Measurements from ENCODE around the gene SUPT3H.
"Not testable (repeated sequence)": the region's sequence is repeated elsewhere in the genome, so short reads cannot be mapped to it uniquely, and the experiment has no call there.

Gene SUPT3H

GRCh38 chr6:44892579-44892978 is 485.2 kb downstream of the SUPT3H start:
- no peak for DNase-seq (ENCODE audit: low spot score)

- DNase-seq (ENCODE audit: low spot score): not testable (repeated sequence)
Observed at GRCh38 chr6:44879071-44879470, 498.7 kb downstream of the SUPT3H start.

GRCh38 chr6:44876638-44877037 is 501.1 kb downstream of the SUPT3H start:
- not testable (repeated sequence) for DNase-seq (ENCODE audit: low spot score)

- DNase-seq (ENCODE audit: low spot score): no peak
Observed at GRCh38 chr6:44869321-44869897, 508.3 kb downstream of the SUPT3H start.

GRCh38 chr6:44868910-44869309 is 508.8 kb downstream of the SUPT3H start:
- no peak for DNase-seq (ENCODE audit: low spot score)

- DNase-seq (ENCODE audit: low spot score): no peak
Observed at GRCh38 chr6:44868335-44868668, 509.4 kb downstream of the SUPT3H start.

- no peak for DNase-seq (ENCODE audit: low spot score)
Observed at GRCh38 chr6:44867571-44868334, 510.0 kb downstream of the SUPT3H start.

GRCh38 chr6:44865184-44865583 is 512.5 kb downstream of the SUPT3H start:
- DNase-seq (ENCODE audit: low spot score): not testable (repeated sequence)

GRCh38 chr6:44859901-44860410 is 517.8 kb downstream of the SUPT3H start:
- no peak for DNase-seq (ENCODE audit: low spot score)

GRCh38 chr6:44858998-44859397 is 518.7 kb downstream of the SUPT3H start:
- DNase-seq (ENCODE audit: low spot score): peak; percentile 2

- no peak for DNase-seq (ENCODE audit: low spot score)
Observed at GRCh38 chr6:44856479-44856878, 521.3 kb downstream of the SUPT3H start.

- peak; percentile 7 for DNase-seq (ENCODE audit: low spot score)
Observed at GRCh38 chr6:44855562-44856411, 521.9 kb downstream of the SUPT3H start.

- DNase-seq (ENCODE audit: low spot score): no peak
Observed at GRCh38 chr6:44854712-44855443, 522.9 kb downstream of the SUPT3H start.

GRCh38 chr6:44851176-44851575 is 526.6 kb downstream of the SUPT3H start:
- no peak for DNase-seq (ENCODE audit: low spot score)

GRCh38 chr6:44850312-44850711 is 527.4 kb downstream of the SUPT3H start:
- no peak for DNase-seq (ENCODE audit: low spot score)

- DNase-seq (ENCODE audit: low spot score): no peak
Observed at GRCh38 chr6:44849806-44850205, 527.9 kb downstream of the SUPT3H start.

GRCh38 chr6:44843734-44844133 is 534.0 kb downstream of the SUPT3H start:
- no peak for DNase-seq (ENCODE audit: low spot score)

GRCh38 chr6:44842616-44843015 is 535.1 kb downstream of the SUPT3H start:
- no peak for DNase-seq (ENCODE audit: low spot score)

GRCh38 chr6:44841829-44842228 is 535.9 kb downstream of the SUPT3H start:
- DNase-seq (ENCODE audit: low spot score): no peak

GRCh38 chr6:44837741-44838140 is 540.0 kb downstream of the SUPT3H start:
- no peak for DNase-seq (ENCODE audit: low spot score)

- DNase-seq (ENCODE audit: low spot score): no peak
Observed at GRCh38 chr6:44837255-44837654, 540.5 kb downstream of the SUPT3H start.

GRCh38 chr6:44833248-44833647 is 544.5 kb downstream of the SUPT3H start:
- DNase-seq (ENCODE audit: low spot score): no peak

Data from cerebellar cortex (tissue), 1 donor.